Dermis blood vessel endothelial cell (primary cell): ENCODE data around the gene LMX1A. TPM values are rescaled to one million over a fixed set of nuclear protein-coding genes. Genes with fewer than 3 reads are reported as not detected.

Experiments
- DNase-seq: peaks from one replicate; pipeline ENCODE4 v3.0.0; 2010
- total RNA-seq: library from RNA; depleted of rRNA; stranded (reverse); fragments of >200 nt; gene quantifications from 2 replicates; pipeline ENCODE4 v1.2.3, GENCODE V29; 2014

LMX1A gene
- total RNA-seq, 1 donor from 2014 or later, result not detected

GRCh38 chr1:165152727-165153126 is 203.8 kb downstream of the LMX1A start:
- no peak for DNase-seq

DNA sequence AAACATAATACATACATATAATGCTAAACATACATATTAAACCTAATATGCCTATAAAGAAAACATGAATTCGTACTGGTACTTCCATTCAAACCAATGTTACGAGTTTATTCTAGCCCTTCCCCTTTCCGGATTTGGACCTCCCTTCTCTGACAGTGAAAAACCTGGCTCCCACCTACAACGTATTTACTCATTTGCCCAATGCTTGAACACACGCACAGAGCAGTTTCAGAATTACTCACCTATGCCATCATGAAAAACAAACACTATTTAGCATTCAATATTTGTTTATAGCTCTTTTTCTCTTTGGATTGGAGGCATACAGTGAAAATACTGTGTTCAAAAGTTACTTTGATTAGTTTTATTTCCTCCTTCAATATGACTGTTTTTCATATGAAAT is 204.4 kb downstream of the LMX1A start:
- no peak for DNase-seq

Other genes starting within 250 kb of the LMX1A start
- gene RXRG, start 88.4 kb upstream of the LMX1A start, total RNA-seq, result not detected in 2 replicates
- gene LRRC52, start 187.3 kb upstream of the LMX1A start, total RNA-seq, result not detected in 2 replicates